AG09309 (cell line): ENCODE measurements around the gene PRRG2.
"Not testable (repeated sequence)": the region's sequence is repeated elsewhere in the genome, so short reads cannot be mapped to it uniquely, and the experiment has no call there.

Experiments
- DNase-seq: peaks from one replicate; pipeline ENCODE4 v3.0.0-alpha.2; 2010; ENCODE audit warnings: low read depth
- H3K4me3 ChIP-seq: 2 replicates; pipeline ENCODE4 v1.5.1; 2011; ENCODE audit warnings: mild to moderate bottlenecking, low read depth, low read length, moderate library complexity; ENCODE audit not compliant: control insufficient read depth
- TF ChIP-seq, protein P1 (sequence below): IDR thresholded peaks from 2 replicates; pipeline ENCODE4 v1.5.1; 2011; ENCODE audit warnings: mild to moderate bottlenecking, low read depth, low read length, inconsistent platforms; ENCODE audit not compliant: insufficient read depth, control insufficient read depth; ENCODE audit errors: missing control alignments

PRRG2 gene

DNA sequence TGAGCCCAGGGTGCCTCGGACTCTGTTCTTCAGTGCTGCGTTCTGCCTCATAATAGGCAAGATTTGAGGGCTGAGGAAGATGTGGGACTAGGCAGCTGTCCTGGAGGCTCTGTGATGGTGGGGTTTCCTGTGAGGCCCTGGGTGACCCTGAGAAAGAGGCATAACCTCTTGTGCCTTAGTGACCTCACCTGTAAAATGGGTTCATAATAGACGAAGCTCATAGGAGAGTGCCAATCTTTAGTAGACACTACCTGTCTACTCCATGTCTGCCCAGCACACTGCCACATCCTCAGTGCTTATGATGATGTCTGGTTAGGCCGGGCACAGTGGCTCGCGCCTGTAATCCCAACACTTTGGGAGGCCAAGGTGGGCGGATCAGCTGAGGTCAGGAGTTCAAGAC, 35.4 kb downstream of the PRRG2 start:
- H3K4me3 ChIP-seq: no peak overlapping the region
- TF ChIP-seq, protein P1, sequence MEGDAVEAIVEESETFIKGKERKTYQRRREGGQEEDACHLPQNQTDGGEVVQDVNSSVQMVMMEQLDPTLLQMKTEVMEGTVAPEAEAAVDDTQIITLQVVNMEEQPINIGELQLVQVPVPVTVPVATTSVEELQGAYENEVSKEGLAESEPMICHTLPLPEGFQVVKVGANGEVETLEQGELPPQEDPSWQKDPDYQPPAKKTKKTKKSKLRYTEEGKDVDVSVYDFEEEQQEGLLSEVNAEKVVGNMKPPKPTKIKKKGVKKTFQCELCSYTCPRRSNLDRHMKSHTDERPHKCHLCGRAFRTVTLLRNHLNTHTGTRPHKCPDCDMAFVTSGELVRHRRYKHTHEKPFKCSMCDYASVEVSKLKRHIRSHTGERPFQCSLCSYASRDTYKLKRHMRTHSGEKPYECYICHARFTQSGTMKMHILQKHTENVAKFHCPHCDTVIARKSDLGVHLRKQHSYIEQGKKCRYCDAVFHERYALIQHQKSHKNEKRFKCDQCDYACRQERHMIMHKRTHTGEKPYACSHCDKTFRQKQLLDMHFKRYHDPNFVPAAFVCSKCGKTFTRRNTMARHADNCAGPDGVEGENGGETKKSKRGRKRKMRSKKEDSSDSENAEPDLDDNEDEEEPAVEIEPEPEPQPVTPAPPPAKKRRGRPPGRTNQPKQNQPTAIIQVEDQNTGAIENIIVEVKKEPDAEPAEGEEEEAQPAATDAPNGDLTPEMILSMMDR: no peak
- no peak for DNase-seq

DNA sequence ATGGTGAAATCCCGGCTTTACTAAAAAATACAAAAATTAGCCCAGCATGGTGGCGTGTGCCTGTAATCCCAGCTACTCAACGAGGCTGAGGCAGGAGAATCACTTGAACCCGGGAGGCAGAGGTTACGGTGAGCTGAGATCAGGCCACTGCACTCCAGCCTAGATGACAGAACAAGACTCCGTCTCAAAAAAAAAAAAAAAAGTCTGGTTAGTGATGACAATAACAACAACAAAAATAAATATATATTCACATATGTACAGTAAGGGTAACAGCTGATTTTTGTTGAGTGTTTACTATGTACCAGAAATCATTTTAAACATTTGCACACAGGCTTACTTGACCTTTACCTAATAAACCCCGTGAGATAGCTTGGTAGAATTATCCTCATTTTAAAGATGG, 35.8 kb downstream of the PRRG2 start:
- no peak for DNase-seq
- TF ChIP-seq, protein P1: no peak

DNA sequence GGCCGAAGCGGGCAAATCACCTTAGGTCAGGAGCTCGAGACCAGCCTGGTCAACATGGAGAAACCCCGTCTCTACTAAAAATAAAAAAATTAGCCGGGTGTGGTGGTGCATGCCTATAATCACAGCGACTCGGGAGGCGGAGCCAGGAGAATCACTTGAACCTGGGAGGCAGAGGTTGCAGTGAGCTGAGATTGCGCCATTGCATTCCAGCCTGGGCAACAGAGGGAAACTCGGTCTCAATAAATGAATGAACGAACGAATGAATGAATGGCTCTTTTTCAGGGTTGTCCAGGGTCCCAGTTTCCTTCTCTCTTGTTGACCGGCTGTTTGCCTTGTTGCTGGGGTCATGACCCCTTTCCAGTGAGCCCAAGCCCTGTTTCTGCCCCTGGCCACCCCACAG, 36.7 kb downstream of the PRRG2 start:
- not testable (repeated sequence) for H3K4me3 ChIP-seq, DNase-seq

More for the DNA sequence above, 35.8 kb downstream of the PRRG2 start:
- H3K4me3 ChIP-seq: no peak overlapping the region

DNA sequence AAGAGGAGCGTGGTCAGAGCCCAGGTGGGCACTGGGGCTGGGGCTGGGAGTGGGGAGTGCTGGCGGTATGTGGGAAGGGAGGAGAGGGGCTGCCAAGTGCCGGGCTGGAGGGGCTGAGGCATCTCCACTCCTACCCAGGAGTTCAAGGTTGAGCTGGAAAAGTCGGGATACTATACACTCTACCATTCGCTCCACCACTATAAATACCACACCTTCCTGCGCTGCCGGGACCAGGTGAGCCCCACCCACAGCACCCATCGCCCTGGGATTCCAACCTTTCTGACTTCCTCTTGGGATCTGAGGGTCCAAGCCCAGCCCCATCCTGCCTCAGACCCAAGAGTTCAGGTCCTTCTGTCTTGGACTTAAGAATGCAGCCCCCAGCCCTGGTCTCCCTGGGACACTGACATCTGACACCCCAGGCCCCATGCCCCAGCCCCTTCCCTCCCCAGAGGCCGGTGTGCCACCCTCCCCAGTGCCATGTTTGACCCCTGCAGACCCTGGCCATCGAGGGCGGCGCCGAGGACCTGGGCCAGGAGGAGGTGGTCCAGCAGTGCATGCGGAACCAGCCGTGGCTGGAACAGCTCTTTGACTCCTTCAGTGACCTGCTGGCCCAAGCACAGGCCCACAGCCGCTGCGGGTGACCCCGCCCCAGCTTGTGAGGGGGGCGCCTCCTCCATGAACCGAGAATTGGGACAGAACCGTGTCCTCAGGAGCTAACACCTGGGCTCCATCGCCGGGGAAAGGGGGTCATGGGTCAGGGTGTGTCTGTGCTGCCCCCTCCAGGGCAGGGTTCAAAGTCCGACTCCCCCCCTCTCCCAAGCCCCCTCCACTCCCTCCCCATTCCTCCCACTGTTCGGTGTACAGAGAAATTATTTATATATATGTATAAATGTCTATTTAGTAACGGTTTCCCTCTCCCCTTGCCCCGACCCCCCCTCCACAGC, 44.1 kb downstream of the PRRG2 start:
- TF ChIP-seq, protein P1: no peak
- no peak for DNase-seq

DNA sequence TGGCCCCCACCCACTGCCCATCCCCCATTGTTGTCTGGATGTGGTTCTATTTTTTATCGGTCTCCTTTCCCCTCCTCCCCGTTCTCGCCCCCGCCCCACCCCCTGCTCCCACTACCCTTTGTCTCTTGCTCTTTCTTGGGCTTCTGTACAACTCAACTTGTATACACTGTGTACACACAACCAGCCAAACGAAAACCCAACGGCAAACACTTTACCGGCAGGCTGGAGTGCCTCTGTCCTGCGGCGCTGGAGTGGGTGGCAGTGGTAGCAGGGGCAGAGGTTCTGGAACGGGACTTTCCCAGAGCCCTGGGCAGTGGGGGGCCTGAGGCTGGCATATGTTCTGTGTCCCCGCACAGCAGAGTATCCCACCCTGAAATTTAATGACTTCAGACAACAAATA, 45.1 kb downstream of the PRRG2 start:
- no peak overlapping the region for H3K4me3 ChIP-seq
- TF ChIP-seq, protein P1: no peak
- DNase-seq: no peak

More for the DNA sequence above, 44.1 kb downstream of the PRRG2 start:
- H3K4me3 ChIP-seq: no peak overlapping the region

DNA sequence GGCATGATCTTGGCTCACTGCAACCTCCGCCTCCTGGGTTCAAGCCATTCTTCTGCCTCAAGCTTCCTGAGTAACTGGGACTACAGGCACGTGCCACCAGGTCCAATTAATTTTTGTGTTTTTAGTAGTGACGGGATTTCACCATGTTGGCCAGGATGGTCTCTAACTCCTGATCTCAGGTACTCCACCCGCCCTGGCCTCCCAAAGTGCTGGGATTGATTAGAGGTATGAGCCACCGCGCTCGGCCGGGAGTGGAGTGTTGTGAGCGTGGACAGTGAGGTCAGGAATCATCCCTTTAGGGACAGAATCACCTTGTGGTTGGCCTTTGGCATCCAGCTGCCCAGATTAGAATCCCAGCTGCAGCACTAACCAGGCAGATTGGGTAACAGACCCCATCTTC, 48.5 kb downstream of the PRRG2 start:
- no peak for DNase-seq
- H3K4me3 ChIP-seq: no peak overlapping the region
- TF ChIP-seq, protein P1: no peak

DNA sequence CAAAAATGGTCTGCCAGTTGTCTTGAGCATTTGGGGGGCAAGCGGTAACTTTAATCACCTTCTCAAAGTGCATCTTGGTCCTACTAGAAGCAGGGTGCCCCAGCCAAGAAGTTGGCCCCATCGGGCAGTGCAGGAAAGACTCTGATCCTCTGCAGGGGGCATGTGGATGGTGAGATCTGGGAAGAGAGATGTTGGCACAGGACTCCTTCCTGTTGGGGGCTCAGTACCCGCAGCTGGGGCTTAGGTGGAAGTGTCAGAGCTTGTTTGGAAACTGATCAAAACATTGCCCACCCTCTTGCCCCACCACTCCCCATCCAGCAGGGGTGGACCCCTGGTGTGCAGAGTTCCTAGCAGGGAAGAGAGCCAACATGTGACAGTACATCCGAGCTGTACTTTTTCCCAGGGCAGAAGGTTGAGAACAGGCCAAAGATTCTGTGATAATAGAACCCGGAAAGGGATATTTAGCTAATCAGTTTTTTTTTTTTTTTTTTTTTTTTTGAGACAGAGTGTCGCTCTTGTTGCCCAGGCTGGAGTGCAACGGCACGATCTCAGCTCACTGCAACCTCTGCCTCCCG, 50.0 kb downstream of the PRRG2 start:
- TF ChIP-seq, protein P1: no peak
- no peak for DNase-seq
- H3K4me3 ChIP-seq: no peak overlapping the region
